Esophagus muscularis mucosa (tissue), 4 donors: ENCODE measurements around the gene CPEB1.

Experiments
- CTCF ChIP-seq, 3 experiments: fragments of 200-600 bp in 2 of 3; fragments of 450-650 bp in 1 of 3; sonication (generic) in 2 of 3; IDR thresholded peaks; one replicate each; pipeline ENCODE4 v1.5.1; 2017 to 2019; ENCODE audit warnings: antibody characterized with exemption in 3 of 3, mild to moderate bottlenecking in 2 of 3, moderate library complexity in 1 of 3
- EP300 ChIP-seq: sonication (generic); formaldehyde crosslinking; IDR thresholded peaks from one replicate; pipeline ENCODE4 v1.6.1; 2017; ENCODE audit warnings: antibody characterized with exemption
- POLR2A ChIP-seq: fragments of 450-650 bp; IDR thresholded peaks from one replicate; pipeline ENCODE4 v1.6.1; 2017; ENCODE audit warnings: antibody characterized with exemption, moderate library complexity, mild to moderate bottlenecking, low read depth

DNA sequence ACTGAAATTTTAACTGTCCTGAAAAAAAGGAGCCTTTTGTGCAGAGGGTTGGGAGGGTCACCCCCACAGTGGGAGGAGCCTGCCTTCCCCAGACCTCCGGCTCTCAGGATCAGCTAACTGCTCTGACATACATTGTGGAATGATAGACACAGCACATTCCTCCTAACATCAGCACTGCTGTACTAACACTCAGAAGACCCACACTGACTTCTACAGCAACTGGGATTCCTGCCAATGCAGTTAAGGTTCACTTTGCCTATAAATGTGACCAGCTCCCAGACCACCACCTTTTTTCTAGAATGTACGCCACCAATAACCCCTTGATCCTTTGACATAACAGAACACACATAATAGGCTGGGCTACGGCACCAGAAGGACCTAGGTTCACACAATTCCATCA is 3.2 kb downstream of the CPEB1 start:
- TF ChIP-seq CTCF (IDR thresholded peaks at IDR 0.05) (no peak), EP300 (no peak), POLR2A (no peak)
